Measurements from ENCODE around the gene C14orf119. TPM values are rescaled to one million over a fixed set of nuclear protein-coding genes. Genes with fewer than 3 reads are reported as not detected.
"Not testable (repeated sequence)": the region's sequence is repeated elsewhere in the genome, so short reads cannot be mapped to it uniquely, and the experiment has no call there.

Gene C14orf119
- total RNA-seq, 1 experiment from 2014 or later, result 81.3 TPM

GRCh38 chr14:23107620-23108019 is 12.3 kb downstream of the C14orf119 start:
- DNase-seq (ENCODE audit: low spot score); POLR2A ChIA-PET; CTCF ChIA-PET; H3K36me3 Mint-ChIP-seq; H3K27ac Mint-ChIP-seq; H3K9me3 Mint-ChIP-seq; H3K4me3 Mint-ChIP-seq; ATAC-seq: not testable (repeated sequence)
- H3K4me1 Mint-ChIP-seq, result peaks cover 30% of the 10 kb centered on the region
- H3K27me3 Mint-ChIP-seq (ENCODE audit: low read depth), result peaks cover 17% of the 10 kb centered on the region
- TF ChIP-seq HMGA2 (CRISPR knock-in tag; IDR thresholded peaks at IDR 0.05), result peak; percentile 51; the same call in 1 of the 2 replicates

- H3K4me1 Mint-ChIP-seq, result peaks cover 30% of the 10 kb centered on the region
- H3K36me3 Mint-ChIP-seq; ATAC-seq; H3K4me3 Mint-ChIP-seq; H3K9me3 Mint-ChIP-seq; POLR2A ChIA-PET; DNase-seq (ENCODE audit: low spot score); H3K27ac Mint-ChIP-seq: not testable (repeated sequence)
- peaks cover 17% of the 10 kb centered on the region for H3K27me3 Mint-ChIP-seq (ENCODE audit: low read depth)
- TF ChIP-seq KAT7 (CRISPR knock-in tag; IDR thresholded peaks at IDR 0.05; ENCODE audit: borderline replicate concordance) (0 out of 2 replicates have a peak, but pooled peaks have one; percentile 30), SMAD4 (CRISPR knock-in tag; IDR thresholded peaks at IDR 0.05) (peak; percentile 78), ZNF317 (CRISPR knock-in tag; IDR thresholded peaks at IDR 0.05; ENCODE audit: borderline replicate concordance, low read depth) (peak; percentile 15; the same call in 1 of the 2 replicates)
- CTCF ChIA-PET, result interaction anchor here (1.0 to 5.1 kb wide), 5 partner anchors 12 to 127 kb away, joined by 3 to 43 read pairs (median 13); partner anchors contain the start of genes ACIN1 and C14orf119
These were observed 12.9 kb downstream of the C14orf119 start for GRCh38 chr14:23108169-23108568.

GRCh38 chr14:23109769-23110168 is 14.5 kb downstream of the C14orf119 start:
- no peak for TF ChIP-seq MYBL2 (CRISPR knock-in tag; IDR thresholded peaks at IDR 0.05)
- TF ChIP-seq IRF2 (CRISPR knock-in tag; IDR thresholded peaks at IDR 0.05; ENCODE audit: borderline replicate concordance, low read depth), result no peak
- no peak for TF ChIP-seq AFF4 (CRISPR knock-in tag; IDR thresholded peaks at IDR 0.05; ENCODE audit: borderline replicate concordance)
- TF ChIP-seq TP53 (CRISPR knock-in tag; IDR thresholded peaks at IDR 0.05), result no peak
- TF ChIP-seq USF1 (CRISPR knock-in tag; IDR thresholded peaks at IDR 0.05), result no peak
- TF ChIP-seq FOXP4 (CRISPR knock-in tag; IDR thresholded peaks at IDR 0.05), result no peak
- TF ChIP-seq USF2 (CRISPR knock-in tag; IDR thresholded peaks at IDR 0.05), result no peak
- no peak for TF ChIP-seq E2F5 (CRISPR knock-in tag; IDR thresholded peaks at IDR 0.05)
- no peak for TF ChIP-seq ZBTB43 (CRISPR knock-in tag; IDR thresholded peaks at IDR 0.05)
- no peak for DNase-seq (ENCODE audit: low spot score)
- Mint-ChIP-seq H3K4me1 (peaks cover 33% of the 10 kb centered on the region), H3K27me3 (ENCODE audit: low read depth) (peaks cover 14% of the 10 kb centered on the region), H3K27ac (no peak overlapping the region), H3K36me3 (peaks cover 4% of the 10 kb centered on the region; the same call in 1 of the 2 replicates), H3K9me3 (no peaks in the 10 kb centered on the region), H3K4me3 (no peak overlapping the region)
- no peak for ATAC-seq
- ChIA-PET CTCF (interaction anchor here (0.8 to 5.1 kb wide), 6 partner anchors 9 to 54 kb away, joined by 3 to 43 read pairs (median 8); partner anchors contain the start of genes ACIN1 and C14orf119), POLR2A (no interaction called here)

Measured in WTC11 (cell line).